GM23338 (cell line): ENCODE results near the gene MED13L. TPM values are rescaled to one million over a fixed set of nuclear protein-coding genes. Genes with fewer than 3 reads are reported as not detected.

Source experiments
- ATAC-seq: fragments of 200-7000 bp; cut with Tn5 transposase; 3 replicates; pipeline ENCODE4 v1.9.1; 2020
- DNase-seq: peaks from one replicate; pipeline ENCODE4 v3.0.0-alpha.2; 2015; ENCODE audit warnings: low spot score
- H2AFZ ChIP-seq: fragments of 200-600 bp; sonication (generic); 2 replicates; pipeline ENCODE4 v1.8.0; 2016; ENCODE audit warnings: antibody characterized with exemption, mild to moderate bottlenecking, moderate library complexity
- H3F3A ChIP-seq: fragments of 200-600 bp; sonication (generic); replicated peaks from 2 replicates; pipeline ENCODE4 v1.8.0; 2017; ENCODE audit warnings: antibody characterized with exemption, mixed run types, low read depth
- H3K27ac ChIP-seq: fragments of 200-600 bp; sonication (generic); 2 replicates; pipeline ENCODE4 v1.6.1; 2016; ENCODE audit warnings: low read depth
- H3K27me3 ChIP-seq: fragments of 200-600 bp; sonication (generic); 2 replicates; pipeline ENCODE4 v1.8.0; 2016; ENCODE audit warnings: mild to moderate bottlenecking, mixed run types, moderate library complexity; ENCODE audit not compliant: insufficient read depth
- H3K36me3 ChIP-seq: fragments of 200-600 bp; sonication (generic); 2 replicates; pipeline ENCODE4 v1.8.0; 2016; ENCODE audit warnings: mild to moderate bottlenecking; ENCODE audit not compliant: insufficient read depth
- H3K4me1 ChIP-seq: fragments of 200-600 bp; sonication (generic); 2 replicates; pipeline ENCODE4 v1.8.0; 2016; ENCODE audit warnings: mild to moderate bottlenecking, moderate library complexity; ENCODE audit not compliant: insufficient read depth
- H3K4me2 ChIP-seq: fragments of 200-600 bp; sonication (generic); 2 replicates; pipeline ENCODE4 v1.7.1; 2017; ENCODE audit warnings: mixed run types
- H3K4me3 ChIP-seq: fragments of 200-600 bp; sonication (generic); 2 replicates; pipeline ENCODE4 v1.6.1; 2016; ENCODE audit warnings: mixed run types
- H3K79me2 ChIP-seq: fragments of 200-600 bp; sonication (generic); replicated peaks from 2 replicates; pipeline ENCODE4 v1.8.0; 2017; ENCODE audit warnings: mild to moderate bottlenecking; ENCODE audit not compliant: insufficient read depth
- H3K9me2 ChIP-seq: fragments of 200-600 bp; sonication (generic); 2 replicates; pipeline ENCODE4 v1.8.0; 2017; ENCODE audit not compliant: insufficient read depth
- H4K20me1 ChIP-seq: fragments of 200-600 bp; sonication (generic); replicated peaks from 2 replicates; pipeline ENCODE4 v1.8.0; 2017; ENCODE audit warnings: mild to moderate bottlenecking; ENCODE audit not compliant: insufficient read depth
- H3K27ac Mint-ChIP-seq: 2 replicates; pipeline ENCODE4 v1.8.0; 2020; ENCODE audit warnings: inconsistent platforms, mild to moderate bottlenecking, moderate library complexity, mixed read lengths
- H3K27me3 Mint-ChIP-seq: 3 replicates; pipeline ENCODE4 v1.8.0; 2022; ENCODE audit warnings: low read depth, mild to moderate bottlenecking, moderate library complexity, mixed read lengths, inconsistent platforms; ENCODE audit not compliant: insufficient read depth, poor library complexity
- H3K36me3 Mint-ChIP-seq: 3 replicates; pipeline ENCODE4 v1.8.0; 2021; ENCODE audit warnings: low read depth, mild to moderate bottlenecking, inconsistent platforms, moderate library complexity, mixed read lengths
- H3K4me1 Mint-ChIP-seq: 3 replicates; pipeline ENCODE4 v1.8.0; 2020; ENCODE audit warnings: mild to moderate bottlenecking, inconsistent platforms, mixed read lengths
- H3K4me3 Mint-ChIP-seq: 3 replicates; pipeline ENCODE4 v1.8.0; 2021; ENCODE audit warnings: moderate library complexity, mild to moderate bottlenecking, inconsistent platforms, mixed read lengths
- H3K9me3 Mint-ChIP-seq: 3 replicates; pipeline ENCODE4 v1.8.0; 2020; ENCODE audit warnings: moderate library complexity, mild to moderate bottlenecking, inconsistent platforms, mixed read lengths
- CREB1 ChIP-seq: fragments of 250-450 bp; sonication (Bioruptor Pico); IDR thresholded peaks from 2 replicates; pipeline ENCODE4 v1.5.0; 2020; ENCODE audit warnings: low read depth, mild to moderate bottlenecking, moderate library complexity
- ETS1 ChIP-seq: IDR thresholded peaks from 2 replicates; pipeline ENCODE4 v1.6.1; 2016; ENCODE audit warnings: antibody characterized with exemption
- EZH2 ChIP-seq: fragments of 200-600 bp; sonication (generic); IDR thresholded peaks from one replicate; pipeline ENCODE4 v1.8.0; 2017; ENCODE audit warnings: antibody characterized with exemption, mild to moderate bottlenecking, low read depth; ENCODE audit not compliant: unreplicated experiment
- EZH2phosphoT487 ChIP-seq: fragments of 200-600 bp; sonication (generic); IDR thresholded peaks from one replicate; pipeline ENCODE4 v1.8.1; 2018; ENCODE audit warnings: antibody characterized with exemption; ENCODE audit not compliant: unreplicated experiment
- JUNB ChIP-seq: IDR thresholded peaks from one replicate; pipeline ENCODE4 v1.6.1; 2016; ENCODE audit warnings: antibody characterized with exemption; ENCODE audit not compliant: unreplicated experiment
- NANOG ChIP-seq: IDR thresholded peaks from 2 replicates; pipeline ENCODE4 v1.6.1; 2016; ENCODE audit warnings: antibody characterized with exemption, borderline replicate concordance
- POLR2AphosphoS5 ChIP-seq: IDR thresholded peaks from 2 replicates; pipeline ENCODE4 v1.6.1; 2016; ENCODE audit warnings: antibody characterized with exemption, low read depth
- REST ChIP-seq: IDR thresholded peaks from one replicate; pipeline ENCODE4 v1.6.1; 2018; ENCODE audit warnings: antibody characterized with exemption; ENCODE audit not compliant: unreplicated experiment
- STAT1 ChIP-seq: IDR thresholded peaks from one replicate; pipeline ENCODE4 v1.6.1; 2016; ENCODE audit warnings: antibody characterized with exemption; ENCODE audit not compliant: unreplicated experiment
- ZNF114 ChIP-seq: fragments of 250-450 bp; sonication (Bioruptor Pico); IDR thresholded peaks from 2 replicates; pipeline ENCODE4 v1.5.0; 2020; ENCODE audit warnings: mild to moderate bottlenecking, moderate library complexity
- ZNF331 ChIP-seq: fragments of 250-450 bp; sonication (Bioruptor Pico); IDR thresholded peaks from 2 replicates; pipeline ENCODE4 v1.5.0; 2020; ENCODE audit warnings: low read depth, mild to moderate bottlenecking, moderate library complexity
- ZNF462 ChIP-seq: fragments of 250-450 bp; sonication (Bioruptor Pico); IDR thresholded peaks from 2 replicates; pipeline ENCODE4 v1.5.0; 2020; ENCODE audit warnings: mild to moderate bottlenecking, moderate library complexity
- polyA plus RNA-seq: library from polyadenylated mRNA; unstranded; fragments of >200 nt; fragmentation: Nextera tagmentation; extraction: Ambion mirVana; gene quantifications from 2 replicates; pipeline ENCODE4 v1.2.1, GENCODE V29; 2016
- total RNA-seq: library from RNA; depleted of rRNA; stranded (reverse); fragments of >200 nt; shearing (Covaris generic); gene quantifications from 2 replicates; pipeline ENCODE4 v1.2.3, GENCODE V29; 2014
- TF ChIP-seq, protein P1 (sequence below), 2 experiments: fragments of 200-600 bp in 1 of 2; sonication (generic) in 1 of 2; conservative IDR thresholded peaks; 2 replicates each; pipeline versions ENCODE4 v1.5.1 to v1.6.1; 2016 to 2017; ENCODE audit warnings: antibody characterized with exemption in 2 of 2, low read depth in 2 of 2, mild to moderate bottlenecking in 2 of 2, moderate library complexity in 1 of 2

MED13L gene
- total and polyA plus RNA-seq, 2 experiments from 2014 or later: 20.9 to 73.6 TPM

GRCh38 chr12:115984616-115985015 lies 292.9 kb downstream of the MED13L start:
- Mint-ChIP-seq H3K27me3 (peaks cover 2% of the 10 kb centered on the region), H3K4me1 (peaks cover 40% of the 10 kb centered on the region), H3K4me3 (no peak overlapping the region), H3K9me3 (no peaks in the 10 kb centered on the region), H3K27ac (no peak overlapping the region), H3K36me3 (peaks cover 25% of the 10 kb centered on the region; the same call in 2 of the 3 replicates)
- TF ChIP-seq CREB1 (CRISPR knock-in tag): no peak
- no peak for TF ChIP-seq ETS1
- TF ChIP-seq NANOG: no peak
- no peak for TF ChIP-seq ZNF331 (CRISPR knock-in tag)
- no peak for TF ChIP-seq JUNB
- TF ChIP-seq ZNF462: no peak
- no peak for TF ChIP-seq POLR2AphosphoS5
- TF ChIP-seq ZNF114: no peak
- no peak for TF ChIP-seq EZH2phosphoT487
- TF ChIP-seq EZH2: no peak
- no peak for TF ChIP-seq STAT1
- TF ChIP-seq, protein P1, sequence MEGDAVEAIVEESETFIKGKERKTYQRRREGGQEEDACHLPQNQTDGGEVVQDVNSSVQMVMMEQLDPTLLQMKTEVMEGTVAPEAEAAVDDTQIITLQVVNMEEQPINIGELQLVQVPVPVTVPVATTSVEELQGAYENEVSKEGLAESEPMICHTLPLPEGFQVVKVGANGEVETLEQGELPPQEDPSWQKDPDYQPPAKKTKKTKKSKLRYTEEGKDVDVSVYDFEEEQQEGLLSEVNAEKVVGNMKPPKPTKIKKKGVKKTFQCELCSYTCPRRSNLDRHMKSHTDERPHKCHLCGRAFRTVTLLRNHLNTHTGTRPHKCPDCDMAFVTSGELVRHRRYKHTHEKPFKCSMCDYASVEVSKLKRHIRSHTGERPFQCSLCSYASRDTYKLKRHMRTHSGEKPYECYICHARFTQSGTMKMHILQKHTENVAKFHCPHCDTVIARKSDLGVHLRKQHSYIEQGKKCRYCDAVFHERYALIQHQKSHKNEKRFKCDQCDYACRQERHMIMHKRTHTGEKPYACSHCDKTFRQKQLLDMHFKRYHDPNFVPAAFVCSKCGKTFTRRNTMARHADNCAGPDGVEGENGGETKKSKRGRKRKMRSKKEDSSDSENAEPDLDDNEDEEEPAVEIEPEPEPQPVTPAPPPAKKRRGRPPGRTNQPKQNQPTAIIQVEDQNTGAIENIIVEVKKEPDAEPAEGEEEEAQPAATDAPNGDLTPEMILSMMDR (conservative IDR thresholded peaks at IDR 0.05; ENCODE audit: low read depth in 2 of 2): no peak
- TF ChIP-seq REST: no peak
- peaks cover 17% of the 10 kb centered on the region for H3K79me2 ChIP-seq
- 0 out of 2 replicates have a peak, but pooled peaks cover 4% of the 10 kb centered on the region for H3K36me3 ChIP-seq
- DNase-seq (no peak), ATAC-seq (no peak)
- no peak overlapping the region for H2AFZ ChIP-seq
- H3K27ac ChIP-seq: no peak overlapping the region
- H3F3A ChIP-seq: no peaks in the 10 kb centered on the region
- H3K4me1 ChIP-seq: peaks cover 21% of the 10 kb centered on the region
- no peaks in the 10 kb centered on the region for H4K20me1 ChIP-seq
- H3K9me2 ChIP-seq: no peaks in the 10 kb centered on the region
- no peak overlapping the region for H3K4me3 ChIP-seq
- no peak overlapping the region for H3K4me2 ChIP-seq
- no peaks in the 10 kb centered on the region for H3K27me3 ChIP-seq
